Esophagus squamous epithelium (tissue), 5 donors: ENCODE results near the gene GRK2. TPM values are rescaled to one million over a fixed set of nuclear protein-coding genes. Genes with fewer than 3 reads are reported as not detected.

Source experiments
- DNase-seq: peaks from one replicate; lab custom pipeline; 2025; lab: John Stamatoyannopoulos, UW
- H3K27ac ChIP-seq, 4 donors: fragments of 200-600 bp; sonication (generic); one replicate each; pipeline ENCODE4 v1.5.1; 2016 to 2019; ENCODE audit warnings: mild to moderate bottlenecking in 1 of 4
- H3K27me3 ChIP-seq, 4 donors: fragments of 200-600 bp; sonication (generic); 1 replicate in 3 of 4; 2 replicates in 1 of 4; pipeline versions ENCODE4 v1.5.1 to v1.6.0; 2017 to 2021; ENCODE audit warnings: antibody characterized with exemption in 1 of 4
- H3K36me3 ChIP-seq, 3 donors: fragments of 200-600 bp; sonication (generic); one replicate each; pipeline ENCODE4 v1.5.1; 2016 to 2019
- H3K4me1 ChIP-seq, 3 donors: fragments of 200-600 bp; sonication (generic); one replicate each; pipeline ENCODE4 v1.5.1; 2017 to 2019
- H3K4me3 ChIP-seq, 4 donors: fragments of 200-600 bp; sonication (generic); 1 replicate in 3 of 4; 2 replicates in 1 of 4; pipeline ENCODE4 v1.5.1; 2016 to 2019; ENCODE audit warnings: mild to moderate bottlenecking in 2 of 4, moderate library complexity in 1 of 4
- H3K9me3 ChIP-seq, 3 donors: fragments of 200-600 bp; sonication (generic); one replicate each; pipeline ENCODE4 v1.5.1; 2016 to 2019
- POLR2A ChIP-seq, 4 donors: fragments of 450-650 bp; IDR thresholded peaks; one replicate each; pipeline ENCODE4 v1.6.1; 2017; ENCODE audit warnings: antibody characterized with exemption in 4 of 4, mild to moderate bottlenecking in 4 of 4, moderate library complexity in 3 of 4
- WGBS, 2 donors: methylation state at CpG; one replicate each; pipeline ENCODE4 v1.1.5; 2018; 5-methylcytosine and 5-hydroxymethylcytosine counted together
- intact Hi-C: fragments of 100-400 bp; cut with DNase I; formaldehyde crosslinking; loops from one replicate; pipeline ENCODE4 v1.15.0; 2022
- total RNA-seq, 4 donors: library from RNA; depleted of rRNA; stranded (reverse); fragments of >200 nt; gene quantifications; one replicate each; pipeline ENCODE4 v1.1.0, GENCODE V29; 2016
- TF ChIP-seq, protein P1 (sequence below), 6 experiments: fragments of 450-650 bp in 4 of 6; fragments of 200-600 bp in 2 of 6; sonication (generic) in 2 of 6; IDR thresholded peaks; one replicate each; pipeline ENCODE4 v1.5.1; 2016 to 2019; ENCODE audit warnings: antibody characterized with exemption in 6 of 6, mild to moderate bottlenecking in 4 of 6, moderate library complexity in 4 of 6
- donor health status: DM: yes; HTN: yes; CAD: no.

GRK2 gene
- total RNA-seq, 4 donors from 2014 or later: 54.1 to 93.2 (median 68.5) TPM

DNA sequence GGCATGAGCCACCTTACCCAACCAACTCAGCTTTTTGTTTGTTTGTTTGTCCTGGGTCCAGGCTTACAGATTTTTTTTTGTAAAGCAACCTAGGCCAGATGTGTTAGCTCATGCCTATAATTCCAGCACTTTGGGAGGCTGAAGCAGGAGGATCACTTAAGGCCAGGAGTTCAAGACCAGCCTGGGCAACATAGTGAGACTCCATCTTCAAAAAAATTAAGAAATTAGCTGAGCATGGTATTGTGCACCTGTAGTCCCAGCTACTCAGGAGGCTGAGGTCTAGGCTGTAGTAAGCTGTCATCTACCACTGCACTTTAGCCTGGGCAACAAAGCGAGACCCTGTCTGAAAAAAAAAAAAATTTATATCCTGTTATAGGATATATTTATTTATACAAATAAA, 28.7 kb upstream of the GRK2 start:
- peaks cover 0 to 48% (median 5%) of the 10 kb centered on the region in 3 donors for H3K36me3 ChIP-seq
- 100% methylated on average over 1 of the region's 1 CpG for WGBS, 2 donors
- TF ChIP-seq, protein P1, sequence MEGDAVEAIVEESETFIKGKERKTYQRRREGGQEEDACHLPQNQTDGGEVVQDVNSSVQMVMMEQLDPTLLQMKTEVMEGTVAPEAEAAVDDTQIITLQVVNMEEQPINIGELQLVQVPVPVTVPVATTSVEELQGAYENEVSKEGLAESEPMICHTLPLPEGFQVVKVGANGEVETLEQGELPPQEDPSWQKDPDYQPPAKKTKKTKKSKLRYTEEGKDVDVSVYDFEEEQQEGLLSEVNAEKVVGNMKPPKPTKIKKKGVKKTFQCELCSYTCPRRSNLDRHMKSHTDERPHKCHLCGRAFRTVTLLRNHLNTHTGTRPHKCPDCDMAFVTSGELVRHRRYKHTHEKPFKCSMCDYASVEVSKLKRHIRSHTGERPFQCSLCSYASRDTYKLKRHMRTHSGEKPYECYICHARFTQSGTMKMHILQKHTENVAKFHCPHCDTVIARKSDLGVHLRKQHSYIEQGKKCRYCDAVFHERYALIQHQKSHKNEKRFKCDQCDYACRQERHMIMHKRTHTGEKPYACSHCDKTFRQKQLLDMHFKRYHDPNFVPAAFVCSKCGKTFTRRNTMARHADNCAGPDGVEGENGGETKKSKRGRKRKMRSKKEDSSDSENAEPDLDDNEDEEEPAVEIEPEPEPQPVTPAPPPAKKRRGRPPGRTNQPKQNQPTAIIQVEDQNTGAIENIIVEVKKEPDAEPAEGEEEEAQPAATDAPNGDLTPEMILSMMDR (IDR thresholded peaks at IDR 0.05): no peak
- no peak for TF ChIP-seq POLR2A (IDR thresholded peaks at IDR 0.05)
- H3K4me3 ChIP-seq: no peak overlapping the region
- peaks cover 10 to 61% (median 29%) of the 10 kb centered on the region in 3 donors for H3K4me1 ChIP-seq
- H3K27ac ChIP-seq: no peak overlapping the region
- no peaks in the 10 kb centered on the region for H3K9me3 ChIP-seq
- no peaks in the 10 kb centered on the region for H3K27me3 ChIP-seq
- intact Hi-C loops: no loop called here
- DNase-seq: no peak

- Histone ChIP-seq H3K4me3 (peak overlapping the region in 3 of 4 donors; percentile 61 to 73 (median 71)), H3K36me3 (peaks cover 0 to 49% (median 8%) of the 10 kb centered on the region in 3 donors), H3K4me1 (peaks cover 10 to 74% (median 45%) of the 10 kb centered on the region in 3 donors), H3K9me3 (no peaks in the 10 kb centered on the region), H3K27me3 (no peaks in the 10 kb centered on the region), H3K27ac (peak overlapping the region; percentile 92 to 95 (median 94))
- DNase-seq: no peak
- intact Hi-C loops: no loop called here
- TF ChIP-seq, protein P1 (IDR thresholded peaks at IDR 0.05): no peak
- TF ChIP-seq POLR2A (IDR thresholded peaks at IDR 0.05): no peak
- 4 to 9% methylated on average over 9 to 10 of the region's 10 CpGs for WGBS, 2 donors
These were observed 27.1 kb upstream of the GRK2 start for GRCh38 chr11:67238894-67239782.

- WGBS, 2 donors: 0% methylated on average over 17 to 18 of the region's 31 CpGs
- no peaks in the 10 kb centered on the region for H3K9me3 ChIP-seq
These were observed 26.3 kb upstream of the GRK2 start for GRCh38 chr11:67239783-67240575.

GRCh38 chr11:67240576-67241389, 25.5 kb upstream of the GRK2 start:
- Histone ChIP-seq H3K9me3 (no peaks in the 10 kb centered on the region), H3K27ac (peak overlapping the region; percentile 92 to 95 (median 94)), H3K4me1 (peaks cover 10 to 68% (median 45%) of the 10 kb centered on the region in 3 donors), H3K27me3 (no peaks in the 10 kb centered on the region), H3K36me3 (peaks cover 8 to 55% (median 21%) of the 10 kb centered on the region in 3 donors), H3K4me3 (peak overlapping the region; percentile 61 to 73 (median 70))
- intact Hi-C loops: no loop called here
- peak in 2 of 4 donors; percentile 29 to 47 for TF ChIP-seq POLR2A (IDR thresholded peaks at IDR 0.05)
- TF ChIP-seq, protein P1 (IDR thresholded peaks at IDR 0.05): no peak
- no peak for DNase-seq
- WGBS, 2 donors: 0 to 2% methylated on average over 9 to 14 of the region's 16 CpGs

More at GRCh38 chr11:67239783-67240575, 26.3 kb upstream of the GRK2 start:
- Histone ChIP-seq H3K4me1 (peaks cover 10 to 72% (median 45%) of the 10 kb centered on the region in 3 donors), H3K27ac (peak overlapping the region; percentile 92 to 95 (median 94)), H3K27me3 (no peaks in the 10 kb centered on the region), H3K36me3 (peaks cover 0 to 53% (median 13%) of the 10 kb centered on the region in 3 donors), H3K4me3 (peak overlapping the region; percentile 61 to 73 (median 70))
- TF ChIP-seq, protein P1 (IDR thresholded peaks at IDR 0.05): peak in 4 of 6 experiments; percentile 13 to 29 (median 17)
- peak in 3 of 4 donors; percentile 86 to 97 (median 94) for TF ChIP-seq POLR2A (IDR thresholded peaks at IDR 0.05)
- intact Hi-C loops: no loop called here
- peak; percentile 89 for DNase-seq
